GM15510 (cell line): Measurements from ENCODE around the gene ELOB.

Experiments used
- POLR2A ChIP-seq: IDR thresholded peaks from 3 replicates; pipeline ENCODE4 v1.6.1; 2011; ENCODE audit warnings: borderline replicate concordance; ENCODE audit not compliant: insufficient read length; ENCODE audit errors: extremely low read depth

ELOB gene

DNA sequence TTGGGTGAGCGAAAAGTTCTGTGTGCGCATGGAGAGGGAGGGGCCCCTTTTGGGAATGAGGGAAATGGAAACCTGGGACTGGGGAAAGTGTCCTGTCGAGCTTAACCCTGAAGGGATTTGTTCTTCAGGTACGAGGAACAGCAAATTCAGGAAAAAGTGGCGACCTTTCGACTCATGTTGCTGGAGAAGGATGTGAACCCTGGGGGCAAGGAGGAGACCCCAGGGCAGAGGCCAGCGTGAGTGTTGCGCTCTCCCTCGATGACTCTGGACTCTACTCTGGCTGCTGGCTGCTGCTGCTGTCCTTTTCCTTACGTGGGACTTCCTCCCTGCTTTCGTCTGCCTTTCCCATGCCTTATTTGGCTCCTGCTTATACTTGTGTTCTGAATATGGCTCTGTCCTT lies 19.7 kb downstream of the ELOB start:
- TF ChIP-seq POLR2A: no peak

DNA sequence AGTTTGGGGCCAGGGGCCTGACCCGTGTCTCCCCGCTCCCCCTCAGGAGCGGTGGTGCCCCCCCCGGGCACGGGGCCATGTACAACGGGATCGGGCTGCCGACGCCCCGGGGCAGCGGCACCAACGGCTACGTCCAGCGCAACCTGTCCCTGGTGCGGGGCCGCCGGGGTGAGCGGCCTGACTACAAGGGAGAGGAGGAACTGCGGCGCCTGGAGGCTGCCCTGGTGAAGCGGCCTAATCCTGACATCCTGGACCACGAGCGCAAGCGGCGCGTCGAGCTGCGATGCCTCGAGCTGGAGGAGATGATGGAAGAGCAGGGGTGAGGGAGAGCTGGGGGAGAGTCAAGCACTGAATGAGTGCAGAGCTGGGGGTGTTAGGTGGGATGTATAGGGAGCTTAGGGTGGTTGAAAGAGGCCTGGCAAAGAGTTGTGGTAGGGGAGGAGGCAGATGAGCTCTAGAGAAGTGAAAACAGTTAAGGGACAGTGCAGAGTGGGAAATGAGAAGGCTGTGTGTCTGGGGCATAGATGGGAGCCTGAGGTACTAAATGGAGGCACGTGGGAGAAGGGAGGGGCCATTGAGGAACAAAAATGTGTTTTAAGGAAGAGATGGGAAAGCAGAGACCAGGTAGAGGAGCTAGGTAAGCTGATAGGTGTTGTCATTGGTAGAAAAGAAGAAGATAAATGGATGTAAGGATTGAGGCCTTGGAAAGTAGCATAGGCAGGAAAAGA lies 20.6 kb downstream of the ELOB start:
- no peak for TF ChIP-seq POLR2A

DNA sequence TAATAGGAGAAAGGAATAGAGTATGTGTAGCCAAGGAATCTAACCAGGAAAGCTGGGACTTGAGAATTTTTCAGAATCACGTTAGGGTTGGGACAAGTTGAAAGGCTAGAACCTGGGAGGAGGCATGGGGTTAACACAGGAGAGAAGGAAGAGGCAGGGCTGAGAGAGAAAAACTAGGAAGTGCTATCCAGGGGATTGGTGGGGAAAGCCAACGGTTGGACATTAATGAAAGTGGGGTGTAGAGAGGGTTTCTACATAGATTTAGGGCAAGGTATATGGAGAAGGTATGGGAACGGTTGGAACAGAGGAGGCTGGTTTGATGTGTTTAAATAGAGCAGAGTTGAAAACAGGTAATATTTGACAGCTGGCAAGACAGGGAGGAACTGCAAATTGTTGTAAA lies 21.9 kb downstream of the ELOB start:
- TF ChIP-seq POLR2A: no peak

DNA sequence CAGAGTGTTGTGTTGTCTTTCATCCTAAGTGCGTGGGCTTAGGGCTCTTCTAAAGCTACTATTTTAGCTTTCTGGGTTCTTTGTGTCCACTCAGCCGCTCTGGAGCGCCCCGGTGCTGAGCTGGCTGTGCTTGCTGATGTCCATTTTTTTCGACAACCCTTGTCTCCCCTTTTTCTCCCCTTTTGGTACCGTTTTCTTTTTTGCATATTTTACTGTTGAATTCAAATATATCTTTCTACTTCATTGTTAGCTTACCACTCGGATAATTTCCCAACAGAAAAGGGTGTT lies 23.4 kb downstream of the ELOB start:
- no peak for TF ChIP-seq POLR2A

DNA sequence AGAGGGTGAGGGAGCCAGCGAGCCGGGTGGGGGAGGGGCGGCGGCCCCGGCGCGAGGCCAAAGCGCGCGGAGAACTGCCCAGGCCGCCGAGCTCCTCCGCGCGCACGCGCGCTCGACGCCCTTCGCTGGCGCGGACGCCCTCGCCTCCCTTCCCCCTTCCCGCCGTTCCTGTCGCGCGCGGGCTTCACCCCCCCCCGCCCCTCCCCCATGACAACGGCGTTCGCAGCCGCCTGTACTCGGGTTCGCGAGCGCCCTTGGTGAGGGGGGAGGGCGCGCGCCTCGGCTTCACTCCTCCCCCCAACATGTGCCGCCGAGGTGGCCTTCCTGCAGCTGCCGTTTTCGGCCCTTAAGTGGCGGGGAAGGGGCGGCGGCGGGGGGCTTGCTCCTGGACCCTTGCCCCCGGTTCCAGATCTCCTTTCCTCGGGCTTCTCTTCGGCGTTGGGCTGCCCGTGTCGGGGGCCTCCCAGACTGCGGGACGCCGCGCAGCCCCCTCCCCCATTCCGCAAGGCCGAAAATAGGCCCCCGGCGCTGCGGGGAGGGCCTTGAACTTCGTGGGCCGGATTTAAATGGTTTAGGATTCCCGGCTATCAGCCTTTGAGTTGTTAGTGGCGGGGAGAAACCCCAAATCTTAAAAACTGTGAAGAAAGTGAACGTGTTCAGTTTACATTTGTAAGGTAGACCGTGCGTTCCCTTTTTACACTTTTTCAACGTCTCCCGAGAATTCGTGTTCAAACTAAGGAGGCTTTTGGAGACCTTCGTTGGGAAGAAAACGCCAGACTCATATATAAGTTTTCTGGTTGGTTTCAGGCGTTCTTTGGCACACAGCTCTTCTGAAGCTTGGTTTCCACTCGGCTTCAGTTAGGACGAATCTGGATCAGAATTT lies 24.0 kb downstream of the ELOB start:
- TF ChIP-seq POLR2A: no peak

DNA sequence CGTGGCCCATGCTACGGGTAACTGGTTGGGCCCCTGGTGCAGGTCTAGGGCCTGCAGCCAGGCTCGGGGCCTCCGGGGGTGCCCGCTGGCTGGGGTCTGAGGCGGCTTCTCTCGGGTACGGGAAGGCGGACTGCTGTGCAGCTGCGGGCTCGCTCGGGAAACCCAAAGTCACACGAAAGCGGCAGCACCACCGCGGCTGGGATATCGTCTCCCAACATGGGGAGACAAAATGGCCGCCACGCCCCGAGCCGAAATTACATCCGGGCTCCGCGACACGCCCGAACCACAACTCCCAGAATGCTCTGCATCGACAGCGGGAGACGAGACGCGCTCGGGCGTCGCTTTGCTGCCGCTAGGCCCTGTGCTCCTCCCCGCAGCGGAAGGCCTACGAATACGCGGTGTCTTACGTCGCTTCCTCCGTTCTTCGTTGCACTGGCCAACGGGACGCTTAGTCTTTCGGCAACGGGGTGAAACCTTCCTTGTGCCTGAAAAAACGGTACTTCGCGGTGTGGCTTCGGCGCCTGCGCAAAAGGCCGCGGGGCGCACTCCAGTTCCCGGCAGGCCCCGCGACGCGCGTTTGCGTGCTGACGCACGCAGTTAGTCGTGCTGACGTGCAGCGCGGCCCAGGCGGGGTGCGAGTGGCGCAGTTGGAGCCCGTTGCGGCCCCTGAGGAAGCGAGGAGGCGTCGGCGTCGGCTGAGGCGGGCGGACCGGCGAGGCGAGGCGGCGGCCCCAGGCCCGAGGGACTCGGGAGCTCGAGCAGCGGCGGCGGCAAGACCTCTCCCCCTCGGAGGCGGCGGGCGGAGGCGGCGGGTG lies 24.8 kb downstream of the ELOB start, which contains the start of gene SRRM2:
SRRM2 (plus strand) TSS at position 604 of the 815 bp plus-strand sequence. CDS start 3,727 bp downstream, outside the sequence.
- peak; percentile 85 for TF ChIP-seq POLR2A

DNA sequence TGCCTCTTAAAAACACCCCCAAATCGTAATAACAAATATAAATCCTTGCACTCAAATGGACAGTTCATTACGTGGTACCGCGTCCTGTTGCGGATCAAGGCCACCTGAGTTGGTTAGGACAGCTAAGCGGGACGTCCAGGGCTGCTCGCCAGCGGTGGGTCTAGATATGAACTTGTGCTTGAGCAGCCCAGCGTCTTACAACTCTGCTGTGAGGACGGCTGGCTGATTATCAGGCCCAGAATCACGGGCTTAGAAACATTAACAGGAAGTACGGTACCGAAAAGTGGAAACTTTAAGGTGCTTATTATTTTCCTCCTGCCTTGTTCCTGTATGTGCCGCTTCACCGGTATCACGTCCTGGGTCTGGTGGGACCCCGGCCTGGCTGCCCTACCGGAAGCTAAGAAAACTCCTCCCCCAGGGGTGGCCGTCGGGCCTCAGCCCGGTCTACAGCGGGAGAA lies 25.5 kb downstream of the ELOB start:
- no peak for TF ChIP-seq POLR2A

DNA sequence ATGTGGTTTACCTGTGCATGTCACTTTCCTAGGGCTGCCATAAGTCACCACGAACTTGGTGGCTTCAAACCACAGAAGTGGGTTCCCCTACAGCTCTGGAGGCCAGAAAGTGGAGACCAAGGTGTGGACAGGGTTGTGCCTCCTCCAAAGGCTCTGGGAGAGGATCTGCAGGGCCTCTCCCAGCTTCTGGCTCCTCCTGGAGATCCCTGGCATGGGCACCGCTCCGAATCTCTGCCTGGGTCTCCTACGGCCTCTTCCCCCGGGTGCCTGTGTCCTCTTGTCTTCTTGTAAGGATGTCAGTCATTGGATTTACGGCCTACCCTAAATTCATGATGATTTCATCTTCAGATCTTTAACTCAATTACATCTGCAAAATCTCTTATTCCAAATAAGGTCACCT lies 27.1 kb downstream of the ELOB start:
- TF ChIP-seq POLR2A: no peak

DNA sequence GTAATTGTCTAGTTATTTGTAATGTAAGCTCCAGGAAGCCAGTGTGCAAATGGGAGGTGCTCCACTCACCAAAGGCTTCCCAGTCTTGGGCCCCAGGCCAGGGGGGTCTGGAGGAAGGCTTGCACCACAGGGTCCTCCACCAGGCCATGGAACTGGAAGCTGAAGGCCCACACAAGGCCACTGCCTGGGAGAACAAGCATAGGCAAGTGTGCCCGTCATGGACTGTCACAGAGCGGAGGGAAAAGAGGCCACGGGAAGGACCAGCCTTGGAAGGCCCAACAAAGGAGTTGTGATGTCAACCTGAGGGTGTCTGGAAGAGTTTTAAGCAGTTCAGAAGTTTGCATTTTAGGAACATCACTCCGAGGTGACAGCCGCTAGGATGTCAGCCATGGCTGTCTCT lies 27.6 kb downstream of the ELOB start:
- no peak for TF ChIP-seq POLR2A

DNA sequence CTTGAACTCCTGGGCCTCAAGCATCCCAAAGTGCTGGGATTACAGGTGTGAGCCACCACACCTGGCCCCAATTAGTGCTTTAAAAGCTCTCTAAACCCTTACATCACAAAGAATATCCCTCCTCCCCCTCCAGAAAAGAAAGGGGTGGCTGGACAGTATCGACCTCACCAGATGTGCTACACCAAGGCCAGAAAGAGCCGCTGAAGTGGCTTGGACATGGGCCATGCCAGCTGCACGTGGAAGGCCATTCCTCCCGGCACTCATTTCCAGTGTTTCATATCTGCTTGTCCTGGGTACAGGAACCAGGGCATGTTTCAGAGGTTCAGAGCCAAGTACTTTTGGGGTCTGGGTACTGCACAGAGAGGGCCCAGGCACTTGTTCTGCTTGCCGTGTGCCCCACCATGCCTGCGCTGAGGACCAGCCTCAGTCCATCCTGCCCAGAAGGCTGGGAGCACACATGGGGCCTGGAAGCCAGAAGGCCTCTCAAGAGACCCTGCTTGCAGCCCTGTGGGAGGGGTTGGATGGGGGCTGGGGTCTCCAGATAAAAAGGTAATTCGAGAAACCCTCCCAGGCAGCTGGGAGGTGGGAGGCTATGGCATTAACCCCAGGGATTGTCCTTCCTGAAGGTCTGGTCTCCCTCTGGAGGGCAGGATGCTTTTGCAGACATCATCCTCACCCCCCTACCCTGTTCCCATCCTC lies 28.2 kb downstream of the ELOB start:
- TF ChIP-seq POLR2A: no peak

DNA sequence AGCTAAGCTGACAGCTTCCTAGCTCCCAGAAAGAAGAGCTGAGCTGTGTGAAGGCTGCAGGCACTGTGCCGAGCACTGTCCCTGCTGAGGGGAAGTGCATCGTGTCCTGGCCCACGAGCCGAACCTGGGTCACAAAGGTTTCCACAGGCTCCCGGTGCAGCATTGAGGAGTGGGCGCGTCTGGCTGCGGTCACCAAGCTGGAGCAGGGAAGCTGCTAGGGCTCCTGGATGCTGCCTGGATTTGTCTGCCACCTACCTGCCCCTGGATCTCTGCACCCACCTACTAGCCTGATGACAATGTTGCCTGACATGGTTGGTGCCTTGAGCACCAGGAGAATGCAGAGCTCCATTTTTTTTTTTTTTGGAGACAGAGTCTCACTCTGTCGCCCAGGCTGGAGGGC lies 31.1 kb downstream of the ELOB start:
- TF ChIP-seq POLR2A: no peak

DNA sequence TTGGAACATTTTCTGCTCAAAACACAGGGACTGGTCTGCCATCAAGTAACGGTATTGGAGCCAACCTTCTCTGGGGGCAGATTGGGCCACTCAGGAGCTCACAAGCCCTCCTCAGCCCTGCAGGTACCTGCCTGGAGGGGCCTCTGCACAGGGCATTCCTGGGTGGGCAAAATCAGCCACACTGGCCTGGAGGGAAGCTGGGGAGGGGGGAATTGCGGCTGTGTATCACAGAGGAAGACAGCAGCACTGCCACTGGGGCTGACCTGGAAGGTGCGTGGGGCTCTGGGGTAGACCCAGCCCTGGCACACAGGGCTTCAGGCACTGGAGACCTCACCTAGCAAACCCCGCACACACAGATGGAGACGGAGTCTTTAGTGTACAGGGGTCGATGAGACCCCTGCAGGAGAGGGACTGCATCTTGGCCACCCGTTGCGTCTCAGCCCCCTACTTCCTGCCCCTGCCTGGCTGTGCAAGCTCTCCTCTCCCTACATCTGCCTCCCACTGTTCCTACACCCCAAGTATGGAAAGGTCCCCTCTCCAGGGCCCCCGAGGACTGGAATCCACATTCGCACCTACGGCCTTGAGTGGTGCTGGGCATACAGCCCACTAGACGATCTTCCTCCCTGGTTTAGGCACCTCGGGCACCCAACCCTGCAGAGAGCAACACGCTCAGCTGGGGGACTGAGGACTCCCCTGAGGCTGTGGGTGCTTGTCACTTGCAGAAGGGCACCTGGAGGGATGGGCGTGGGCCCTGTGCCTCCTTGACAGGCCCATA lies 31.8 kb downstream of the ELOB start:
- TF ChIP-seq POLR2A: no peak

DNA sequence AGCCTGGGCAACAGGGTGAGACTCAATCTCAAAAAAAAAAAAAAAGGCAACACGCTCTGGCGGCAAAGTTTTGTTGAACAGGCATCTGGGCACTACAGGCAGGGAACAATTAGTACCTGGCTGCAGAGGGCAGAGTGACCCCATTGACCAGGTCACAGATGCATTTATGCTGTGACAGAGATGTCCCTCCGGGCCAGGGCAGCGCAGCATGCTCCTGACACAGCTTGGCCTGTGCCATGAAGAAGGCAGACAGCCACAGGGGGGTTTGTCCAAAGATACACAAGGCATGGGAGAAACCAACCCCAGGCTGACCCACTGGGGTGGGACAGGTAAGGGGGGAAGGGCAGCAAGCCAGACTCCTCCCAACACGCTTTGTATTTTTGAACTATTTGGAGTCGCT lies 32.4 kb downstream of the ELOB start:
- TF ChIP-seq POLR2A: no peak
